ENCODE results near the gene VPS33A. TPM values are rescaled to one million over a fixed set of nuclear protein-coding genes. Genes with fewer than 3 reads are reported as not detected.

The VPS33A gene
- total and polyA plus RNA-seq, 4 donors, result 6.4 to 14.9 (median 10.0) TPM

DNA sequence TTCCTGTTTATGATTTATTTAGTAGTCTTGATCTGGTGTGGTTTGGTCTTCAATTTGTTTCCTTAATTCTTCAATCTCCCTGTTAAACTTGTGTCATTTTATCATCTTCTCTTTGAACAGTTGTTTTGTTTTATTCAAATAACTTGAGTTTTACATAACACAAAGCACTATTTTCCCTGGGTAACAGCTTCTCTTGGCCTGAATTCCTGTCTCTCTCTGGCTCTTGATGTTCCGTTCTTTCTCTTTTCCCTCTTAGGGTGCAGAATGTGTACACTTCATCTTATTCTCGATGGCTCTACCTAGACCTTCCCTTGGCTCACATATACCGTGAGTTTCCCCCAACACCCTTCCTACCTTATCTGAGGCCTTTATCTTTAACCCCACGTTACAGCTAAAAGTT lies 36.8 kb upstream of the VPS33A start (continued):
- TF ChIP-seq, protein P1, sequence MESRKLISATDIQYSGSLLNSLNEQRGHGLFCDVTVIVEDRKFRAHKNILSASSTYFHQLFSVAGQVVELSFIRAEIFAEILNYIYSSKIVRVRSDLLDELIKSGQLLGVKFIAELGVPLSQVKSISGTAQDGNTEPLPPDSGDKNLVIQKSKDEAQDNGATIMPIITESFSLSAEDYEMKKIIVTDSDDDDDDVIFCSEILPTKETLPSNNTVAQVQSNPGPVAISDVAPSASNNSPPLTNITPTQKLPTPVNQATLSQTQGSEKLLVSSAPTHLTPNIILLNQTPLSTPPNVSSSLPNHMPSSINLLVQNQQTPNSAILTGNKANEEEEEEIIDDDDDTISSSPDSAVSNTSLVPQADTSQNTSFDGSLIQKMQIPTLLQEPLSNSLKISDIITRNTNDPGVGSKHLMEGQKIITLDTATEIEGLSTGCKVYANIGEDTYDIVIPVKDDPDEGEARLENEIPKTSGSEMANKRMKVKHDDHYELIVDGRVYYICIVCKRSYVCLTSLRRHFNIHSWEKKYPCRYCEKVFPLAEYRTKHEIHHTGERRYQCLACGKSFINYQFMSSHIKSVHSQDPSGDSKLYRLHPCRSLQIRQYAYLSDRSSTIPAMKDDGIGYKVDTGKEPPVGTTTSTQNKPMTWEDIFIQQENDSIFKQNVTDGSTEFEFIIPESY (IDR thresholded peaks at IDR 0.05), result no peak
- TF ChIP-seq GABPA (IDR thresholded peaks at IDR 0.05 in 1 of 2, conservative IDR thresholded peaks at IDR 0.05 in 1 of 2) (no peak), JUND (IDR thresholded peaks at IDR 0.05) (no peak), TAF1 (conservative IDR thresholded peaks at IDR 0.05) (no peak), FOXA2 (IDR thresholded peaks at IDR 0.05) (no peak), YY1 (IDR thresholded peaks at IDR 0.05) (no peak), SP1 (IDR thresholded peaks at IDR 0.05) (no peak), NR2F2 (IDR thresholded peaks at IDR 0.05) (no peak), HNF4A (conservative IDR thresholded peaks at IDR 0.05) (no peak)

DNA sequence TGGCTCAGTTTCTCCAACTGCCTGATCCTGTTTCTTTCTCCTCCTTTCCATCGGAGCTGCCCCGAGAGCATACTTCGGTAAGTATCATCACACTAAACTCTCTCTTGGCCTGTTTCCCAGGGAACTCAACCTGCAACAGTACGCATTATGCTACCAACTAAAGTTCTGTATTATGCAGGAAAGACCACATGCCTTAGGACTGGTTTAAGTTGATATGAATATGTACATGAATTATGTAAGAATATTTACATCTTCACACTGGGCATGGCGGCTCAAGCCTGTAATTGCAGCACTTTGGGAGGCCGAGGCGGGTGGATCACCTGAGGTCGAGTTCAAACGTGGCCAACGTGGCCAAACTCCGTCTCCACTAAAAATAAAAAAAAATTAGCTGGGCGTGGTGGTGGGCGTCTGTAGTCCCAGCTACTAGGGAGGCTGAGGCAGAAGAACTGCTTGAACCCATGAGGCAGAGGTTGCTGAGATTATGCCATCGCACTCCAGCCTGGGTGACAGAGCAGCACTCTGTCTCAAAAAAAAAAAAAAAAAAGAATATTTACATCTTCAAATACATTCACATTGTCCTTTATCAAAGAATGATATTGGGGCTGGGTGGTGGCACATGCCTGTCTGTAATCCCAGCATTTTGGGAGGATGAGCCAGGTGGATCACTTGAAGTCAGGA lies 31.9 kb upstream of the VPS33A start:
- no peaks in the 10 kb centered on the region for H3K9me3 ChIP-seq (ENCODE audit: control insufficient read depth in 4 of 4, low read length in 3 of 4)
- no peaks in the 10 kb centered on the region for H3K27me3 ChIP-seq (ENCODE audit: control insufficient read depth in 4 of 4, insufficient read depth in 4 of 4, low read length in 3 of 4)
- peaks cover 6 to 49% (median 33%) of the 10 kb centered on the region in 4 donors for H3K36me3 ChIP-seq (ENCODE audit: control insufficient read depth in 4 of 4, insufficient read depth in 3 of 4, low read depth in 1 of 4, low read length in 3 of 4)
- 95% methylated on average over 14 of the region's 14 CpGs for WGBS
- TF ChIP-seq, protein P2, sequence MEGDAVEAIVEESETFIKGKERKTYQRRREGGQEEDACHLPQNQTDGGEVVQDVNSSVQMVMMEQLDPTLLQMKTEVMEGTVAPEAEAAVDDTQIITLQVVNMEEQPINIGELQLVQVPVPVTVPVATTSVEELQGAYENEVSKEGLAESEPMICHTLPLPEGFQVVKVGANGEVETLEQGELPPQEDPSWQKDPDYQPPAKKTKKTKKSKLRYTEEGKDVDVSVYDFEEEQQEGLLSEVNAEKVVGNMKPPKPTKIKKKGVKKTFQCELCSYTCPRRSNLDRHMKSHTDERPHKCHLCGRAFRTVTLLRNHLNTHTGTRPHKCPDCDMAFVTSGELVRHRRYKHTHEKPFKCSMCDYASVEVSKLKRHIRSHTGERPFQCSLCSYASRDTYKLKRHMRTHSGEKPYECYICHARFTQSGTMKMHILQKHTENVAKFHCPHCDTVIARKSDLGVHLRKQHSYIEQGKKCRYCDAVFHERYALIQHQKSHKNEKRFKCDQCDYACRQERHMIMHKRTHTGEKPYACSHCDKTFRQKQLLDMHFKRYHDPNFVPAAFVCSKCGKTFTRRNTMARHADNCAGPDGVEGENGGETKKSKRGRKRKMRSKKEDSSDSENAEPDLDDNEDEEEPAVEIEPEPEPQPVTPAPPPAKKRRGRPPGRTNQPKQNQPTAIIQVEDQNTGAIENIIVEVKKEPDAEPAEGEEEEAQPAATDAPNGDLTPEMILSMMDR (IDR thresholded peaks at IDR 0.05; ENCODE audit: low read depth, low read length, missing input control), result no peak
- TF ChIP-seq HNF4G (IDR thresholded peaks at IDR 0.05), result no peak
- TF ChIP-seq RAD21 (IDR thresholded peaks at IDR 0.05), result no peak
- TF ChIP-seq TAF1 (conservative IDR thresholded peaks at IDR 0.05), result no peak
- no peak for TF ChIP-seq NR2F2 (IDR thresholded peaks at IDR 0.05)
- no peak for TF ChIP-seq GABPA (IDR thresholded peaks at IDR 0.05 in 1 of 2, conservative IDR thresholded peaks at IDR 0.05 in 1 of 2)
- no peak for TF ChIP-seq FOXA2 (IDR thresholded peaks at IDR 0.05)
- TF ChIP-seq SP1 (IDR thresholded peaks at IDR 0.05), result no peak
- TF ChIP-seq, protein P3, sequence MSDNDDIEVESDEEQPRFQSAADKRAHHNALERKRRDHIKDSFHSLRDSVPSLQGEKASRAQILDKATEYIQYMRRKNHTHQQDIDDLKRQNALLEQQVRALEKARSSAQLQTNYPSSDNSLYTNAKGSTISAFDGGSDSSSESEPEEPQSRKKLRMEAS (IDR thresholded peaks at IDR 0.05), result no peak
- TF ChIP-seq HNF4A (conservative IDR thresholded peaks at IDR 0.05), result no peak
- no peak for TF ChIP-seq FOXA1 (IDR thresholded peaks at IDR 0.05)
- no peak for TF ChIP-seq YY1 (IDR thresholded peaks at IDR 0.05)
- TF ChIP-seq RXRA (IDR thresholded peaks at IDR 0.05), result no peak
- no peak overlapping the region for H3K27ac ChIP-seq (ENCODE audit: low read depth in 1 of 2, low read length in 2 of 2)
- no peak overlapping the region for H3K9ac ChIP-seq (ENCODE audit: low read depth in 1 of 2, low read length in 2 of 2)
- no peaks in the 10 kb centered on the region for H3K4me1 ChIP-seq (ENCODE audit: control insufficient read depth in 4 of 4, insufficient read depth in 4 of 4, low read length in 3 of 4)
- H3K4me3 ChIP-seq (ENCODE audit: low read depth in 1 of 3, low read length in 3 of 3), result no peak overlapping the region
- DNase-seq (ENCODE audit: low spot score), result no peak

DNA sequence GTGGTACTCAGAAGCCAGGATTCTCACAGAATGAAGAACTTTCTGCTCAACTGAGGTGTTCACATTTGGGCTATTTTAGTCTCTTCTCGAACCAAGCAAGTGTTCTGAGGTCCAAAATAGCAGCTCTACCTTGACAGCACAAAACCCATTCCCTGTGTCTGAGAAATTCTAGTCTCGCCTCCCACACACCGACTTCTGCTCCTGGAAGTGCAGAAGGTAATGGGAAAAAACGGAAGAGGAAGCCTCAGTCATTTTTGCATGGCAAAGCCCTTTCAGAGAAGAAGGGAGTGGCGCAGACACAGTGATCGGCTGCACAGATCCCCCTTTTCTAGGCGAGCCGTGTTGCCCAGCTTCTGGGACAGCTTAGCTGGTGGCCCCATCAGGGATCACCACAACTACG lies 31.2 kb upstream of the VPS33A start:
- Histone ChIP-seq H3K27ac (ENCODE audit: low read depth in 1 of 2, low read length in 2 of 2) (no peak overlapping the region), H3K9ac (ENCODE audit: low read depth in 1 of 2, low read length in 2 of 2) (no peak overlapping the region), H3K4me3 (ENCODE audit: low read depth in 1 of 3, low read length in 3 of 3) (no peak overlapping the region), H3K4me1 (ENCODE audit: control insufficient read depth in 4 of 4, insufficient read depth in 4 of 4, low read length in 3 of 4) (no peaks in the 10 kb centered on the region), H3K27me3 (ENCODE audit: control insufficient read depth in 4 of 4, insufficient read depth in 4 of 4, low read length in 3 of 4) (no peaks in the 10 kb centered on the region), H3K9me3 (ENCODE audit: control insufficient read depth in 4 of 4, low read length in 3 of 4) (no peaks in the 10 kb centered on the region), H3K36me3 (ENCODE audit: control insufficient read depth in 4 of 4, insufficient read depth in 3 of 4, low read depth in 1 of 4, low read length in 3 of 4) (peaks cover 6 to 48% (median 33%) of the 10 kb centered on the region in 4 donors)
- no peak for TF ChIP-seq HNF4G (IDR thresholded peaks at IDR 0.05)
- TF ChIP-seq, protein P4, sequence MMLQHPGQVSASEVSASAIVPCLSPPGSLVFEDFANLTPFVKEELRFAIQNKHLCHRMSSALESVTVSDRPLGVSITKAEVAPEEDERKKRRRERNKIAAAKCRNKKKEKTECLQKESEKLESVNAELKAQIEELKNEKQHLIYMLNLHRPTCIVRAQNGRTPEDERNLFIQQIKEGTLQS (IDR thresholded peaks at IDR 0.05), result no peak
- no peak for DNase-seq (ENCODE audit: low spot score)
- 96% methylated on average over 9 of the region's 9 CpGs for WGBS
